G401.6 (cell line): ENCODE results near the gene WDTC1.

Experiments
- FAIRE-seq: peaks from 2 replicates; lab custom pipeline; 2012; peaks lifted over from hg19 to GRCh38; lab: Jason Lieb, UNC

The WDTC1 gene

DNA sequence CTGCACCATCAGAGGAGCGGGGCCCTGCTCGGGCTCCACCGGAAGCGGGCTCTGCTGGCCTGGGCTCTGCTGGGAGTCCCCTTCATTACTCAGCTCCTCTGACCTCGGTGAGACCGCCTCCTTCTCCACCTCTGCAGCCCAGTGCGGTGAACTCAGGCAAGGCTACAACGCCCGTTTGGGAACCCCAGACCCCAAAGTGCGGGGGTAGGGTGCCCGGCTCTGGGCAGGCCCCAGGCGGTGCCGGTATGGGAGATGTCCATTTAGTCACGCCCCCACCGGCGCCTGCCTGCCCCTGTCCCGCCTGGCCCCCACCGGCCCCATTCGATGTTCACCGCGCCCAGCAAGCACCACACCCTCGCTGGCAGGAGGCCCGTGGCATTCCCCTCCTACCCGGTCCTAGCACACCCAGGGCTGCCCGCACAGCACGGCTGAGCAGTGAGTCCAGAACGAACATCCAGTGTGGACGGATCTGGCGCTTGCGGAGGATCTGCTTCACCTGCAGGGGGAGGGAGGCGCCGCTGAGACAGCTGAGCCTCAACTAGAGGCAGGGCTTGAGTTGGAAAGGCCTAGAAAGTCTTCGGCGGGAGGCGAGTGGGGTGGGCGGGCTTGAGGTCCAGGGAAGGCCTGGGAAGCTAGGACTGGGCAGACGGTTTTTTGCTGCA lies 122.3 kb downstream of the WDTC1 start:
- FAIRE-seq: no peak

DNA sequence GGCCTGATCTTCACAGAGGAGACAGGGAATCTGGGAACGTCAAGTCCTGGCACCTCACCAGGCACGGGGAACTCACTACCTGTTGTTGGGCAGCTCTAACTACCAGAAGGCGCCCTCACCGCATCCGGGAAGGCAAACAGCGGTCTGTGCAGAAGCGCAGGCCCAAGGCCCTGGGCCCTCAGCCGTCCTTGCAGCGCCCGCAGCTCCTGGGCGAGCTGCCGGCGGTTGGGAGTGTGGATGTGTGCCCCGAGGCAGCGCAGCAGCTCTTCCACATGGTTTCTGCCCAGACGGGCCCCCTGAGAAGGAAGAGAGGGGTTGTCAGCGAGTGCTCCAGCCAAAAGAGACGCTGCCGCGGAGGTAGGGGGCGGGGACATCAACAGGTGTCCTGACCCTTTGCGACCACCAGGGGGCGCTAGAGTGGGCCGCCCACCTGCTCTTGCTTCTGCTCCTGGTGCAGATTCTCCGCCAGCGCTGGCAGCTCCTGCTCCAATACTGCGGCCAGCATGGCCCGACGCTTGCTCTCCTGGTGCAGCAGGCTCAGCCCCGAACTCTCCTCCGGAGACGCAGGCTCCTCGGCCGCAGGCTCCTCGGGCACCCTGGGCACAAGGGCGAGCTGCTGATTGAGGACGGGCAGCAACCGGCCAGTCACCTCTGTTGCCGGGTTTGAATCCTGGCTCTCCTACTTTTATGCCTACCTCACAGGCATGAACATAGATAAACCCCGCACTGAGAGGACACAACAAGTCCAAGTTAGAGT lies 123.0 kb downstream of the WDTC1 start:
- peak; percentile 68 for FAIRE-seq
